SK-N-SH (cell line): Measurements from ENCODE around the gene GRB10. TPM values are rescaled to one million over a fixed set of nuclear protein-coding genes. Genes with fewer than 3 reads are reported as not detected.
A peak's percentile ranks its signal among the peaks of the same experiment; 100 is the strongest.

Source experiments
- CTCF ChIA-PET: fragments of 300-600, 350-600 bp; formaldehyde crosslinking; extraction: SDS; loops from one replicate; lab custom pipeline; 2021; lab: Yijun Ruan, JAX
- POLR2A ChIA-PET: fragments of 350-600 bp; sonication (Branson Sonifier 250); formaldehyde crosslinking; extraction: SDS; loops from one replicate; lab custom pipeline; 2020; ENCODE audit warnings: antibody characterized with exemption, inconsistent platforms; lab: Yijun Ruan, JAX
- DNase-seq: peaks from one replicate; pipeline ENCODE4 v3.0.0; 2012
- H2AFZ ChIP-seq: fragments of 200-600 bp; sonication (generic); 2 replicates; pipeline ENCODE4 v1.8.1; 2016; ENCODE audit warnings: antibody characterized with exemption, mild to moderate bottlenecking, low read depth
- H3F3A ChIP-seq: fragments of 200-600 bp; sonication (generic); replicated peaks from 2 replicates; pipeline ENCODE3; 2016; ENCODE audit warnings: antibody characterized with exemption, mild to moderate bottlenecking; ENCODE audit not compliant: insufficient read depth
- H3K27ac ChIP-seq, 2 experiments: fragments of 200-500 bp in 1 of 2; fragments of 200-600 bp in 1 of 2; sonication (Bioruptor generic) in 1 of 2; sonication (generic), shearing (Covaris generic) in 1 of 2; 2 replicates each; pipeline versions ENCODE4 v1.5.1 to v1.6.1; 2014 to 2016; ENCODE audit warnings: low read depth in 2 of 2, inconsistent platforms in 1 of 2, low read length in 1 of 2, mild to moderate bottlenecking in 1 of 2, mixed read lengths in 1 of 2
- H3K27me3 ChIP-seq: fragments of 200-600 bp; sonication (generic), shearing (Covaris generic); 2 replicates; pipeline ENCODE4 v1.6.1; 2016; ENCODE audit warnings: mixed run types; ENCODE audit not compliant: insufficient read depth
- H3K36me3 ChIP-seq, 2 experiments: fragments of 200-500 bp in 1 of 2; fragments of 200-600 bp in 1 of 2; sonication (Bioruptor generic) in 1 of 2; sonication (generic) in 1 of 2; replicated peaks in 1 of 2; 2 replicates each; pipeline versions ENCODE3 to v1.5.1; 2014 to 2016; ENCODE audit warnings: low read length in 1 of 2, mild to moderate bottlenecking in 1 of 2; ENCODE audit not compliant: insufficient read depth in 2 of 2, control insufficient read depth in 1 of 2
- H3K4me1 ChIP-seq, 2 experiments: fragments of 200-500 bp in 1 of 2; fragments of 200-600 bp in 1 of 2; sonication (Bioruptor generic) in 1 of 2; sonication (generic), shearing (Covaris generic) in 1 of 2; 2 replicates each; pipeline versions ENCODE4 v1.5.1 to v1.6.1; 2014 to 2016; ENCODE audit warnings: low read depth in 1 of 2, low read length in 1 of 2, mixed run types in 1 of 2; ENCODE audit not compliant: insufficient read depth in 2 of 2, control insufficient read depth in 1 of 2
- H3K4me2 ChIP-seq: fragments of 200-600 bp; sonication (generic), shearing (Covaris generic); 2 replicates; pipeline ENCODE4 v1.6.1; 2017; ENCODE audit warnings: mixed run types
- H3K4me3 ChIP-seq, 2 experiments: fragments of 200-500 bp in 1 of 2; fragments of 200-600 bp in 1 of 2; sonication (Bioruptor generic) in 1 of 2; sonication (generic), shearing (Covaris generic) in 1 of 2; 2 replicates each; pipeline versions ENCODE4 v1.5.1 to v1.8.1; 2014 to 2016; ENCODE audit warnings: low read depth in 2 of 2, inconsistent platforms in 1 of 2, low read length in 1 of 2, mild to moderate bottlenecking in 1 of 2, mixed read lengths in 1 of 2, moderate library complexity in 1 of 2
- H3K79me2 ChIP-seq: fragments of 200-600 bp; sonication (generic); 2 replicates; pipeline ENCODE4 v1.8.1; 2017; ENCODE audit warnings: mild to moderate bottlenecking; ENCODE audit not compliant: insufficient read depth
- H3K9ac ChIP-seq: fragments of 200-600 bp; sonication (generic); 2 replicates; pipeline ENCODE4 v1.6.1; 2017; ENCODE audit warnings: mixed run types
- H3K9me2 ChIP-seq: fragments of 200-600 bp; sonication (generic); 2 replicates; pipeline ENCODE4 v1.6.1; 2017; ENCODE audit warnings: mixed run types
- H3K9me3 ChIP-seq: fragments of 200-600 bp; sonication (generic); 2 replicates; pipeline ENCODE4 v1.6.1; 2017; ENCODE audit warnings: mixed run types, mild to moderate bottlenecking, moderate library complexity
- H4K20me1 ChIP-seq: fragments of 200-600 bp; sonication (generic); 2 replicates; pipeline ENCODE4 v1.6.1; 2017; ENCODE audit warnings: mild to moderate bottlenecking, mixed run types; ENCODE audit not compliant: insufficient read depth
- CTCF ChIP-seq: fragments of 200-600 bp; sonication (generic); IDR thresholded peaks from 2 replicates; pipeline ENCODE4 v1.6.1; 2017; ENCODE audit warnings: antibody characterized with exemption, mild to moderate bottlenecking, moderate library complexity
- ELF1 ChIP-seq: IDR thresholded peaks from 2 replicates; pipeline ENCODE4 v1.4.0; 2012
- EP300 ChIP-seq, 2 experiments: IDR thresholded peaks; 2 replicates each; pipeline versions ENCODE4 v1.4.0 to v1.6.1; 2012; ENCODE audit warnings: borderline replicate concordance in 1 of 2, low read depth in 1 of 2, low read length in 1 of 2
- IRF3 ChIP-seq: fragments of 150-350 bp; IDR thresholded peaks from 2 replicates; pipeline ENCODE4 v1.6.1; 2016; ENCODE audit warnings: mild to moderate bottlenecking, low read depth, low read length
- MAX ChIP-seq: IDR thresholded peaks from 2 replicates; pipeline ENCODE4 v1.4.0; 2012; ENCODE audit warnings: low read depth
- PBX3 ChIP-seq: IDR thresholded peaks from 2 replicates; pipeline ENCODE4; 2012
- POLR2AphosphoS5 ChIP-seq: IDR thresholded peaks from 2 replicates; pipeline ENCODE4 v1.6.1; 2012; ENCODE audit warnings: low read depth, low read length
- RAD21 ChIP-seq: IDR thresholded peaks from 2 replicates; pipeline ENCODE4 v1.6.1; 2012; ENCODE audit warnings: mild to moderate bottlenecking, low read length
- REST ChIP-seq: IDR thresholded peaks from 2 replicates; pipeline ENCODE4 v1.6.1; 2012; ENCODE audit warnings: mild to moderate bottlenecking, low read depth, low read length, moderate library complexity
- RXRA ChIP-seq: IDR thresholded peaks from 2 replicates; pipeline ENCODE4 v1.4.0; 2012; ENCODE audit warnings: low read depth, mild to moderate bottlenecking, borderline replicate concordance
- TAF1 ChIP-seq: IDR thresholded peaks from 2 replicates; pipeline ENCODE4 v1.6.1; 2012; ENCODE audit warnings: low read depth, mild to moderate bottlenecking, low read length, moderate library complexity, borderline replicate concordance
- USF1 ChIP-seq: IDR thresholded peaks from 2 replicates; pipeline ENCODE4 v1.4.0; 2012; ENCODE audit warnings: low read depth, borderline replicate concordance
- YY1 ChIP-seq: IDR thresholded peaks from 2 replicates; pipeline ENCODE4 v1.4.0; 2012; ENCODE audit warnings: low read depth, mild to moderate bottlenecking
- WGBS: methylation state at CpG from one replicate; pipeline ENCODE4 v1.1.6; 2017; ENCODE audit warnings: low lambda C conversion rate; 5-methylcytosine and 5-hydroxymethylcytosine counted together
- polyA plus RNA-seq, 3 experiments: library from polyadenylated mRNA; depleted of rRNA; stranded (reverse); fragments of >200 nt; gene quantifications; 2 replicates each; pipeline ENCODE4 v1.2.3, GENCODE V29; 2012

The GRB10 gene
- polyA plus RNA-seq, 1 of the 3 experiments (the other 2 are of a cell fraction), result 5.1 TPM

- POLR2A ChIA-PET, result interaction anchor here (0.7 to 3.0 kb wide), 3 partner anchors 36 to 41 kb away, joined by 3 to 11 read pairs (median 5); no protein-coding TSS in a partner anchor
- WGBS, result 72% methylated on average over 18 of the region's 18 CpGs
- H3K9me3 ChIP-seq, result no peaks in the 10 kb centered on the region
- H4K20me1 ChIP-seq, result no peaks in the 10 kb centered on the region
- no peaks in the 10 kb centered on the region for H3K27me3 ChIP-seq
- H2AFZ ChIP-seq, result no peak overlapping the region
- H3K36me3 ChIP-seq, result peaks cover under 1 to 46% of the 10 kb centered on the region in 2 experiments
- H3K9ac ChIP-seq, result no peak overlapping the region
- H3K27ac ChIP-seq, result no peak overlapping the region
- DNase-seq, result peak; percentile 61
- no peaks in the 10 kb centered on the region for H3F3A ChIP-seq
- CTCF ChIA-PET, result interaction anchor here (0.7 to 7.5 kb wide), 11 partner anchors 9 to 130 kb away, joined by 3 to 64 read pairs (median 5); no protein-coding TSS in a partner anchor
- no peaks in the 10 kb centered on the region for H3K79me2 ChIP-seq
- TF ChIP-seq TAF1, result no peak
- no peak for TF ChIP-seq CTCF
- TF ChIP-seq RAD21, result no peak
- no peak for TF ChIP-seq PBX3
- TF ChIP-seq ELF1, result no peak
- no peak for TF ChIP-seq POLR2AphosphoS5
- no peak for TF ChIP-seq MAX
- TF ChIP-seq IRF3, result no peak
- TF ChIP-seq RXRA, result no peak
- H3K9me2 ChIP-seq, result no peaks in the 10 kb centered on the region
- peaks cover 0 to 24% of the 10 kb centered on the region in 2 experiments; a peak in 1 of 4 replicates for H3K4me1 ChIP-seq
- no peak overlapping the region for H3K4me2 ChIP-seq
- no peak overlapping the region for H3K4me3 ChIP-seq
These were observed 184.0 kb downstream of the GRB10 start for GRCh38 chr7:50598460-50599343.

GRCh38 chr7:50596484-50596883 lies 186.2 kb downstream of the GRB10 start:
- WGBS, result 74% methylated on average over 4 of the region's 4 CpGs
- DNase-seq, result no peak
- no peaks in the 10 kb centered on the region for H3K9me3 ChIP-seq
- H3K9ac ChIP-seq, result no peak overlapping the region
- no peaks in the 10 kb centered on the region for H4K20me1 ChIP-seq
- H3K27ac ChIP-seq, result no peak overlapping the region
- no peaks in the 10 kb centered on the region for H3F3A ChIP-seq
- CTCF ChIA-PET, result interaction anchor here (1.1 to 7.5 kb wide), 18 partner anchors 7 to 392 kb away, joined by 3 to 64 read pairs (median 8); no protein-coding TSS in a partner anchor
- H2AFZ ChIP-seq, result no peak overlapping the region
- H3K9me2 ChIP-seq, result no peaks in the 10 kb centered on the region
- POLR2A ChIA-PET, result interaction anchor here (1.1 to 3.0 kb wide), 2 partner anchors 36 kb away, joined by 3 to 11 read pairs; no protein-coding TSS in a partner anchor
- peaks cover 0 to 19% of the 10 kb centered on the region in 2 experiments; a peak in 1 of 4 replicates for H3K4me1 ChIP-seq
- no peak overlapping the region for H3K4me3 ChIP-seq
- H3K36me3 ChIP-seq, result peaks cover 2 to 42% of the 10 kb centered on the region in 2 experiments
- H3K4me2 ChIP-seq, result no peak overlapping the region
- no peaks in the 10 kb centered on the region for H3K79me2 ChIP-seq
- no peaks in the 10 kb centered on the region for H3K27me3 ChIP-seq
- TF ChIP-seq REST, result no peak
- TF ChIP-seq YY1, result no peak
- no peak for TF ChIP-seq EP300 (IDR thresholded peaks at IDR 0.05; ENCODE audit: borderline replicate concordance in 1 of 2, low read depth in 1 of 2, low read length in 1 of 2)
- no peak for TF ChIP-seq CTCF
- no peak for TF ChIP-seq USF1
